GM21381 (cell line): ENCODE data around the gene TNIK.

ENCODE experiments used
- ATAC-seq: cut with Tn5 transposase; IDR thresholded peaks from one replicate; pipeline ENCODE4 v1.9.1; 2021; ENCODE audit warnings: mild to moderate bottlenecking, moderate library complexity; ENCODE audit not compliant: unreplicated experiment

TNIK gene

DNA sequence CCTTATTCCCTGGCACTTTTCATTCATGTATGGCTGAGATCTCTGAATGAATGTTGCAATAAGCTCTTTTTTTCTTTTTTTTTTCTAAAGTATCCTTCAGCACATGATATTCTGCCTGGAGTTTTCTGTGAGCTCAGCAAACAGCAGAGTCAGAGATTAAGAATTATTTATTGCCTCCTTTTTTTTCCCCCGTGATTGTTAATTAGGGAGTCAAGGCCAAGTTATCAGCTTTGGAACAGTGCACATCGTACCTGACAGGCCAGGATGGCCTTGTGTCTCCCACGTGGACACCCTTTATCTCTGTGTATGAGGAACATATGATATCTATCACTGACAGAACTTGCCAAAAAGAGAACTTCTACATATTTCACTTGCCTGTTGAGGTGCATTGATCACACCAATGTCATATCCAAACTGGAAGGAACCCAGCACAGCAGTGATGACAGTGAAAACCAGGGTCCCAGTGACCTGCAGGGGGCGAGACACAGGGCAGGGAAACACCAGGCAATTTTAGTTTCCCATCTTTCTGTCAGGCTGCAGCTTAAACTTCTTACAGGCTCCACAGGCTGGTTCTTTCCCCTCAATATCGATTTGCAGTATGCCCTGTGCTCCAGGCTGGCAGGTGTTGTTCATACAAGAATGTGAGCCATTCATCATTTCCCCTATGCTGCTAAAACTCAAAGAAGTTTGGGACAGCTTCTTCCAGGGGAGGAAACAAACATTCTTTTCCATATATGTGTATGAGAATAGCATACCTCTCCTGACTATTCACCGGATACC lies 441.9 kb downstream of the TNIK start:
- ATAC-seq, result no peak

DNA sequence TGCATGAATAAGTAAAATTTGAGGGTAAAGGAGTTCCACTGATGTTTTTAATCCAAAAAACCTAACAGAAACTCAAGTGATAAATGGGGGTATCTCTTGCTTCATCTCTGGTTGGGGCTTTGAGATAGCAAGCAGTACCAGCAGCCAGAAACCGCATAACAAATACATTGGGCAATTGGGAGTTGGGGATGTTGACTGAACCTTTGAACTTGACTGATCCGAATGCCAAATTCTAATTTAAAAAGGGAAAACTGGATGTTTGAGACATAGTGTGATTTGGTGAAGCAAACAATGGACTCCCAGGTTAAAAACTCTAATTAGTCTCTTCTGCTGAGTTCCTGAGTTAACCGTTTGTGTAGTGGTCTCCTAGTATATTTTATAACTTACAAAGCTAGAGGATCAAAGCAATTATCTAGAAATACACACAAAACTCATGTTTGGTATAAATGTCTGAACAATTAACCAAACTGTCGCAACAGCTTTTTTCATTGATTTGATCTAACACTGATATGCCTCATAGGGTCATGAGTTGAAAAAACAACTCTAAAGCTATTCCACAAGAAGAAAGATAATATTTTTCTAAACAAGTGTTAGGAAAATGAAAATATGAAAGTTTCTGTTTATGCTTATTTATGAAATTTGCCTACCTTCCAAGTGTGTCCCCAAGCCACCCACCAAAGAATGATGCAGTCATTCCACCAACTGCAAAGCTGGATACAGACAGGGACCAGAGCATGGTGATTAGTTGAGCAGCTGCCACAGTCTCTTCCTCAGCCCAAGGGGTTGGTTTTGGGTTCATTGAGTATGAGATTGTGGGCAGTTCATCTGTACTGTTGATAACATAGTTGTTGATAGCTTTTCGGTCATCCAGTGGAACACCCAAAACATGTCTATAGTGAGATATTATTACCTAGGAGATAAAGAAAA lies 446.1 kb downstream of the TNIK start:
- ATAC-seq, result no peak

DNA sequence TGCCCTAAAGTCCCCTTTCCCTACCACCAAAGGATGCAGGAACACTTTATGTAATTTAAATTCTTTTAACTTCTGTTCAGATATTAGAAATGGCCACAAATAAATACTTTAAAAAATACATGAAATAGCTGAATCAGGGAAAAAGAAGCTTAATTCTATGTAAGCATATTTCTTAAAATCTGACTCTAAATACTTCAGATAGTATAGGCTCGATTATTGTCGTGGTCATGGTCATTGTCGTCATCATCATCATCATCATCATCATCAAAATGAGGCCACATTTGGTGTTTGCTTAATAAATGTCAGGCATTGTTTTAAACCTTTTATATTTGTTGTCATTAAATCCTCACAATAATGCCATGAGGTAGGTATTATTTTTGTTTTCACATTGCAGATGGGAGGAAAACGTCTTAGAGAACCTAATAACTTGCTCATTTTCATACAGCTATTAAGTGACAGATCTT lies 448.3 kb downstream of the TNIK start:
- no peak for ATAC-seq
